ENCODE data around the gene LARGE1.

The LARGE1 gene

DNA sequence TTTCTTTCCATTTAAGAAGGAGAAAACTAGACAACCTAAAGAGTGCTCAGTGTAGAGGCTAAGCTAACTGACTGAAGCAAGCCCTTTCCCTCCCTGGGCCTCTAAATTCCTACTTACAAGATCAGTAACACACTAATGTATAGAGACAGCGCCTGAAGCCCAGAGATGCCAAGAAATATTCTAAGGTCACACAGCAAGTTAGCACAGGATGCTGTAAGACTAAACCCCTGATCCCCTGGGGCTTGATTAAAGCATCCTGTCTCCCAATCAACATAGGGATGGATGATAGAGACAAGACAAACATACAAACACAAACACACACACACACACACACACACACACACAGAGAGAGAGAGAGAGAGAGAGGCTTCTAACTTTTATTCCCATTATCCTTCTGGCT lies 5.6 kb downstream of the LARGE1 start:
- DNase-seq (ENCODE audit: low read depth) = no peak
- TF ChIP-seq, protein P1, sequence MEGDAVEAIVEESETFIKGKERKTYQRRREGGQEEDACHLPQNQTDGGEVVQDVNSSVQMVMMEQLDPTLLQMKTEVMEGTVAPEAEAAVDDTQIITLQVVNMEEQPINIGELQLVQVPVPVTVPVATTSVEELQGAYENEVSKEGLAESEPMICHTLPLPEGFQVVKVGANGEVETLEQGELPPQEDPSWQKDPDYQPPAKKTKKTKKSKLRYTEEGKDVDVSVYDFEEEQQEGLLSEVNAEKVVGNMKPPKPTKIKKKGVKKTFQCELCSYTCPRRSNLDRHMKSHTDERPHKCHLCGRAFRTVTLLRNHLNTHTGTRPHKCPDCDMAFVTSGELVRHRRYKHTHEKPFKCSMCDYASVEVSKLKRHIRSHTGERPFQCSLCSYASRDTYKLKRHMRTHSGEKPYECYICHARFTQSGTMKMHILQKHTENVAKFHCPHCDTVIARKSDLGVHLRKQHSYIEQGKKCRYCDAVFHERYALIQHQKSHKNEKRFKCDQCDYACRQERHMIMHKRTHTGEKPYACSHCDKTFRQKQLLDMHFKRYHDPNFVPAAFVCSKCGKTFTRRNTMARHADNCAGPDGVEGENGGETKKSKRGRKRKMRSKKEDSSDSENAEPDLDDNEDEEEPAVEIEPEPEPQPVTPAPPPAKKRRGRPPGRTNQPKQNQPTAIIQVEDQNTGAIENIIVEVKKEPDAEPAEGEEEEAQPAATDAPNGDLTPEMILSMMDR (conservative IDR thresholded peaks at IDR 0.05; ENCODE audit: low read length) = no peak
- no peak overlapping the region for H3K4me3 ChIP-seq (ENCODE audit: low read length)

GRCh38 chr22:33914131-33914530 lies 6.1 kb downstream of the LARGE1 start:
- TF ChIP-seq, protein P1 (conservative IDR thresholded peaks at IDR 0.05; ENCODE audit: low read length) = no peak
- H3K4me3 ChIP-seq (ENCODE audit: low read length) = no peak overlapping the region
- DNase-seq (ENCODE audit: low read depth) = no peak

- DNase-seq (ENCODE audit: low read depth) = no peak
- H3K4me3 ChIP-seq (ENCODE audit: low read length) = no peak overlapping the region
- TF ChIP-seq, protein P1 (conservative IDR thresholded peaks at IDR 0.05; ENCODE audit: low read length) = no peak
Observed at GRCh38 chr22:33913188-33913587, 7.1 kb downstream of the LARGE1 start.

DNA sequence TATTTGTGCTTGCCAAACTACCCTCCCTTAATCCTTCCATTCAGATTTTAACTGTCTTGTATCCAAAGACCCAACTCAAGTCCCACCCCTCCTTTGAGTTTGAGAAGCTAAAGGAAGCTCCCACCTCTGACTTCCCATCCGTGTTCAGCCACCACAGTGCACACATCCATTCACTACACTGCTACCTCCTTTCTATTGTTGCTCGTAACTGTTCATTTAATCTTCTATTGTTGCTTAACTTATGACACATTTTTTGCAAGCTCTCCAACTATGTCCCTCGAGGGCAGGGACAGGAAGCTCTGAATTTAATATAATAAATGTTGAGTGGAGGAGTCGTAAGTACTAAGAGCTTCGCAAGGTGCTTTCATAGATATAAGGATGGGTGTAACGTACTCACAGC lies 10.4 kb downstream of the LARGE1 start:
- no peak overlapping the region for H3K4me3 ChIP-seq (ENCODE audit: low read length)
- TF ChIP-seq, protein P1 (conservative IDR thresholded peaks at IDR 0.05; ENCODE audit: low read length) = no peak
- DNase-seq (ENCODE audit: low read depth) = peak; percentile 49

- H3K4me3 ChIP-seq (ENCODE audit: low read length) = no peak overlapping the region
- DNase-seq (ENCODE audit: low read depth) = peak; percentile 81
- TF ChIP-seq, protein P1 (conservative IDR thresholded peaks at IDR 0.05; ENCODE audit: low read length) = no peak
Observed at GRCh38 chr22:33909075-33909458, 11.2 kb downstream of the LARGE1 start.

DNA sequence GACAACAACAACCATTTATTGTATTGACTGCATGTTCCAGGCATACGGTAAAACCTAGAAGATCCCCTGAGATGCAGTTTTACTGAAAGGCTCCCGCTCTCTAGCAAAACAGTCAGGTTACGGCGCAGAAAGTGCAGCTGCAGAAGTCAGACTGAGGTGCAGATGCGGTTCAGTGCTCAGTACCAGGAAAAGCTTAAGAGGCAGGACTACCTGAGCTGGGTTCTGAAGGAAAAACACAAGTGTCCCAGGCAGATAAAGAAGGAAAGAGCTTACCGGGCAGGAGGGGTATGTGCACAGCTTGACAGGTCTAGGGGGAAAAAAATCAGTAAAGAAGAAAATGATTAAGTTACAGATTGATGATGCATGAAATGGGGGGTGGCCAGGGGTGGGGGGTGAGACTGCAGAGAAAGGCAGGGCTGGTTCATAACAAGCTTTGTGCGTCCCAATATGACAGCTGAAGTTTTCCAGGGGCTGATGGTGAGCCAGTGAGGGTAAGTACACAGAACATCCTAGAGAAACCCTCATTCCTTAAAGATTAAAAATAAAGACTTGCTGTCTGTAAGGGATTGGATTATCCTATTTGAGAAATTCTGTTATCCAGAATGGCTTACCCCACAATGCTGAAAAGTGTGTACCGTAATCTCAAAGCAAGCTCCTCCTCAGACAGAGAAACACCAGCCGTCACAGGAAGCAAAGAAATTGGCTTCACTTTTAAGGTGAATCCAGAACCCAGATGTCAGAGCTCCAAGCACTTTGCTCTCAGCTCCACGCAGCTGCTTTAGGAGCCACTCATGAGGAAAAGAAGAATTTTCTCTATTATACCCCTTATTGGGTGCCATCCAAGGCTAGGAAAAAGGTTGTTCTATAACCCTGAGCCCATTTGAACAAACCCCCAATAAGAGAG lies 11.9 kb downstream of the LARGE1 start:
- DNase-seq (ENCODE audit: low read depth) = no peak

More for the DNA sequence above, 11.9 kb downstream of the LARGE1 start:
- TF ChIP-seq, protein P1 (conservative IDR thresholded peaks at IDR 0.05; ENCODE audit: low read length) = no peak
- no peak overlapping the region for H3K4me3 ChIP-seq (ENCODE audit: low read length)
